Measurements from ENCODE around the gene RAB6B. TPM values are rescaled to one million over a fixed set of nuclear protein-coding genes. Genes with fewer than 3 reads are reported as not detected.
"Not testable (repeated sequence)": the region's sequence is repeated elsewhere in the genome, so short reads cannot be mapped to it uniquely, and the experiment has no call there.

RAB6B gene
- total and polyA plus RNA-seq, 2 donors: 2.5 to 3.4 TPM

GRCh38 chr3:133782454-133782853, 113.2 kb downstream of the RAB6B start:
- DNase-seq (ENCODE audit: extremely low spot score): no peak
- H3K4me1 ChIP-seq (ENCODE audit: insufficient read depth): no peaks in the 10 kb centered on the region
- H3K36me3 ChIP-seq (ENCODE audit: insufficient read depth): no peaks in the 10 kb centered on the region
- WGBS: 72% methylated on average over 2 of the region's 2 CpGs
- H3K27ac ChIP-seq (ENCODE audit: low read depth): no peak overlapping the region
- H3K4me3 ChIP-seq (ENCODE audit: low read depth, low read length): no peak overlapping the region

DNA sequence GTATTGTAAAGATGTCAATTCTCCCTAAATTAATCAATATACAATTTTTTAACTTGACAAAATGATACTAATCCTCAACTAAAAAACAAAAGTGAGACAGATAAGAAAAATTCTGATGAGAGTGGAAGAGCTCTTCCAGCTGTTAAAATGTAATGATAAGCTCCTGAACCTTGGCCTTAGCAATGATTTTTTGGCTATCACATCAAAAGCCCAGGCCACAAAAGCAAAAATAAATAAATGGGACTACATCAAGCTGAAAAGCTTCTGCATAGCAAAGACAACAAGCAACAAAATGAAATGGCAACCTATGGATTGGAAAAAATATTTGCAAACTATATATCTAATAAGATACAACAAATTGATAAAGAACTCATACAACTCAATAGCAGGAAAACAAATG, 114.1 kb downstream of the RAB6B start:
- no peak overlapping the region for H3K27ac ChIP-seq (ENCODE audit: low read depth)
- no peak overlapping the region for H3K4me3 ChIP-seq (ENCODE audit: low read depth, low read length)
- DNase-seq (ENCODE audit: extremely low spot score): no peak
- H3K4me1 ChIP-seq (ENCODE audit: insufficient read depth): no peaks in the 10 kb centered on the region
- no peaks in the 10 kb centered on the region for H3K36me3 ChIP-seq (ENCODE audit: insufficient read depth)

DNA sequence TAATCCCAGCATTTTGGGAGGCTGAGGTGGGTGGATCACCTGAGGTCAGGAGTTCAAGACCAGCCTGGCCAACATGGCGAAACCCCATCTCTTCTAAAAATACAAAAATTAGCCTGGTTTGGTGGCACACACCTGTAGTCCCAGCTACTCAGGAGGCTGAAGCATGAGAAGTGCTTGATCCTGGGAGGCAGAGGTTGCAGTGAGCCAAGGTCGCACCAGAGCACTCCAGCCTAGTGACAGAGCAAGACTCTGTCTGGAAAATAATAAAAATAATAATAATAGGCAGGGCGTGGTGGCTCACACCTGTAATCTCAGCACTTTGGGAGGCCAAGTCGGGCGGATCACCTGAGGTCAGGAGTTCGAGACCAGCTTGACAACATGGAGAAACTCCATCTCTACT, 114.9 kb downstream of the RAB6B start:
- H3K36me3 ChIP-seq (ENCODE audit: insufficient read depth); DNase-seq (ENCODE audit: extremely low spot score); H3K27ac ChIP-seq (ENCODE audit: low read depth); H3K4me1 ChIP-seq (ENCODE audit: insufficient read depth); H3K4me3 ChIP-seq (ENCODE audit: low read depth, low read length): not testable (repeated sequence)
- WGBS: 91% methylated on average over 6 of the region's 6 CpGs

DNA sequence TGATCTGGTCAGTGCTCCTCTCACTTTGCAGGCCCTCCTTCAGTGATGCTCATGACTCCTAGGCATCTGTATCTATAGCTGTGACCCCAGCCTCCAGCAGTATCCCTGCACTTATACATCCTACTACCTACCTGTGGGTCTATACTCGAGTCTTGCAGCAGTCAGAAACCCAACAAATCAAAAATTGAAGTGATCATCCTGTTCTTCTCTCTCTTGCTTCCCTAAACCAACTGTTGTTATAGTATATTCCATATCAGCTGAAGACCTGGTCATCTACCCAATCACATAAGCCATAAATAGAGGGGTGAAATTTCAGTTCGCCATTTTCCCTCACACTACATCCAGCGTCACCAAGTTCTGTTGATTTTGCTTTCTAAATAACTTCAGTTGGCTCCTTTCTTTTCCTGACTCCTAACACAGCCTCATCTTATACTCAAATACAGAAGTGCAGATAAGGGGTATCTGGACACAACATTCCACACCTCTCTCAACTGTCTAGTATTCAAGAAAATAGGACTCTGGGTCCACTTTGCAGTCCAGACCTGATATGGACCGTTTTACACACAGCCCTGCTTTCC, 116.0 kb downstream of the RAB6B start:
- no peaks in the 10 kb centered on the region for H3K36me3 ChIP-seq (ENCODE audit: insufficient read depth)
- no peak overlapping the region for H3K4me3 ChIP-seq (ENCODE audit: low read depth, low read length)
- H3K27ac ChIP-seq (ENCODE audit: low read depth): no peak overlapping the region
- DNase-seq (ENCODE audit: extremely low spot score): no peak
- H3K4me1 ChIP-seq (ENCODE audit: insufficient read depth): no peaks in the 10 kb centered on the region
- 79% methylated on average over 4 of the region's 4 CpGs for WGBS

- DNase-seq (ENCODE audit: extremely low spot score): no peak
- H3K4me3 ChIP-seq (ENCODE audit: low read depth, low read length): no peak overlapping the region
- H3K4me1 ChIP-seq (ENCODE audit: insufficient read depth): no peaks in the 10 kb centered on the region
- H3K27ac ChIP-seq (ENCODE audit: low read depth): no peak overlapping the region
- no peaks in the 10 kb centered on the region for H3K36me3 ChIP-seq (ENCODE audit: insufficient read depth)
- WGBS: 69% methylated on average over 8 of the region's 8 CpGs
Observed at GRCh38 chr3:133777807-133778568, 117.7 kb downstream of the RAB6B start.

DNA sequence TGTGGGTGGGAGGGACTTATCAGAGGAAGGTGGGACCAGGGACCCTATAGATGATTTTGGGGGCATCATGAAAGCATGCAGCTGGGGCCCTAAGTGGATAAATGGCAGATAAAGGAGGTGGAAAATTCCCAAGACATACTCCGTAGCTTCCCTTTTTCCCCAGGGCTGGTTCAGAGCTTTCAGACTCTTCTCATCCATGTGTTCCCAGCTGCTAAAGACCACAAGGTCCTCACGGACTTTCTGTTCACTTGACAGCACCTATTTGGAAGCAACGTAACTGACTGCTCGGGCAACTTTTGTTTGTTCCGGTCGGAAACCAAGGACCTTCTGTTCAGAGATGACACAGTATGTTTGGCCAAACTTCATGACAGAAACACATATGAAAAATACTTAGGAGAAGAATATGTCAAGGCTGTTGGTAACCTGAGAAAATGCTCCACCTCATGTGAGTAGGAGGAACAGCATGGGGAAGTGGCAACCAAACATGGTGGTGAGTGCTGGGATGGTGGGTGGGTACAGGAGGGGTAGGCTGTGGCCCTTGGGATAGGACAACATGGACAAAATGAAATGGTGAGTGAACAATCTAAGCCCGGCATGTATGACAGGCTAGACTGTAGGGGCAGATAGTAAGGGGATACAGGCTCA, 118.8 kb downstream of the RAB6B start:
- no peak overlapping the region for H3K27ac ChIP-seq (ENCODE audit: low read depth)
- H3K4me3 ChIP-seq (ENCODE audit: low read depth, low read length): no peak overlapping the region
- H3K4me1 ChIP-seq (ENCODE audit: insufficient read depth): no peaks in the 10 kb centered on the region
- WGBS: 92% methylated on average over 7 of the region's 7 CpGs
- no peak for DNase-seq (ENCODE audit: extremely low spot score)
- H3K36me3 ChIP-seq (ENCODE audit: insufficient read depth): no peaks in the 10 kb centered on the region

GRCh38 chr3:133775835-133776234, 119.8 kb downstream of the RAB6B start:
- DNase-seq (ENCODE audit: extremely low spot score): no peak
- Histone ChIP-seq H3K4me1 (ENCODE audit: insufficient read depth) (no peaks in the 10 kb centered on the region), H3K36me3 (ENCODE audit: insufficient read depth) (no peaks in the 10 kb centered on the region), H3K27ac (ENCODE audit: low read depth) (no peak overlapping the region), H3K4me3 (ENCODE audit: low read depth, low read length) (no peak overlapping the region)
- WGBS: 94% methylated on average over 5 of the region's 5 CpGs

- DNase-seq (ENCODE audit: extremely low spot score): no peak
- no peaks in the 10 kb centered on the region for H3K36me3 ChIP-seq (ENCODE audit: insufficient read depth)
- H3K27ac ChIP-seq (ENCODE audit: low read depth): no peak overlapping the region
- no peak overlapping the region for H3K4me3 ChIP-seq (ENCODE audit: low read depth, low read length)
- H3K4me1 ChIP-seq (ENCODE audit: insufficient read depth): no peaks in the 10 kb centered on the region
- 93% methylated on average over 9 of the region's 9 CpGs for WGBS
Observed at GRCh38 chr3:133775309-133775708, 120.4 kb downstream of the RAB6B start.

Other genes with a start within 250 kb of the RAB6B start
- gene TOPBP1, start 233.9 kb downstream of the RAB6B start, total RNA-seq: 61.5 TPM
- 10.4 TPM for gene TOPBP1, start 233.9 kb downstream of the RAB6B start, polyA plus RNA-seq
- 1.2 TPM for gene TF, start 149.5 kb downstream of the RAB6B start, total RNA-seq
- 6.1 TPM for gene TF, start 149.5 kb downstream of the RAB6B start, polyA plus RNA-seq
- 43.9 TPM for gene SRPRB, start 90.1 kb downstream of the RAB6B start, total RNA-seq
- gene SRPRB, start 90.1 kb downstream of the RAB6B start, polyA plus RNA-seq: 25.2 TPM
- gene SLCO2A1, start 134.0 kb upstream of the RAB6B start, total RNA-seq: 3.0 TPM
- gene SLCO2A1, start 134.0 kb upstream of the RAB6B start, polyA plus RNA-seq: 25.6 TPM